Ishikawa (cell line): ENCODE data around the gene SLC6A16.

Source experiments
- CREB1 ChIP-seq: IDR thresholded peaks from 2 replicates; pipeline ENCODE4 v1.6.1; 2012; ENCODE audit warnings: low read depth
- FOXM1 ChIP-seq: IDR thresholded peaks from 2 replicates; pipeline ENCODE4 v1.6.1; 2012; ENCODE audit warnings: low read depth, borderline replicate concordance
- REST ChIP-seq: IDR thresholded peaks from 2 replicates; pipeline ENCODE4 v1.6.1; 2012; ENCODE audit warnings: low read depth, mild to moderate bottlenecking
- TCF12 ChIP-seq: IDR thresholded peaks from 2 replicates; pipeline ENCODE4 v1.6.1; 2012; ENCODE audit warnings: low read depth
- YY1 ChIP-seq: IDR thresholded peaks from 2 replicates; pipeline ENCODE4 v1.6.1; 2012; ENCODE audit warnings: low read depth
- ZBTB7A ChIP-seq: IDR thresholded peaks from 2 replicates; pipeline ENCODE4 v1.6.1; 2012; ENCODE audit warnings: low read depth

GRCh38 chr19:49324801-49325576 is at the start of gene SLC6A16:
- TF ChIP-seq YY1 (no peak), TCF12 (no peak), REST (no peak), CREB1 (no peak), FOXM1 (no peak), ZBTB7A (no peak)
